Measurements from ENCODE around the gene CYGB. TPM values are rescaled to one million over a fixed set of nuclear protein-coding genes. Genes with fewer than 3 reads are reported as not detected.
"Not testable (repeated sequence)": the region's sequence is repeated elsewhere in the genome, so short reads cannot be mapped to it uniquely, and the experiment has no call there.

CYGB gene
- total and polyA plus RNA-seq, 9 of the 15 experiments (the other 6 are each of a cell fraction or from before 2014, with no cell fraction given): 0.08 to 0.95 (median 0.18) TPM; not detected in 5

GRCh38 chr17:76564991-76565727 lies 27.6 kb upstream of the CYGB start:
- H3K4me2 ChIP-seq (ENCODE audit: insufficient read depth, low read length); BruUV-seq (replicated peaks); H2AFZ ChIP-seq (ENCODE audit: low read depth, low read length); in situ Hi-C loops (cut with MboI); CTCF ChIA-PET (ENCODE audit: low intra/inter-chr PET ratio); H3K27me3 ChIP-seq (ENCODE audit: control insufficient read depth in 2 of 2, insufficient read depth in 2 of 2, low read length in 2 of 2); FAIRE-seq; H3K27ac ChIP-seq (ENCODE audit: extremely low read depth, low read depth, low read length); intact Hi-C loops (cut with micrococcal nuclease); H3K9ac ChIP-seq (ENCODE audit: insufficient read depth in 1 of 2, low read depth in 2 of 2, low read length in 2 of 2); H3K4me3 ChIP-seq; ATAC-seq; H3K9me3 ChIP-seq (replicated peaks; ENCODE audit: control insufficient read depth, insufficient read depth, low read depth, low read length); H3K9me1 ChIP-seq (ENCODE audit: control insufficient read depth, insufficient read depth, low read length); TF ChIP-seq ATF3 (CRISPR knock-in tag; conservative IDR thresholded peaks at IDR 0.05): not testable (repeated sequence)
- Histone ChIP-seq H3K4me1 (replicated peaks in 1 of 2; ENCODE audit: control insufficient read depth in 2 of 2, insufficient read depth in 2 of 2, low read length in 2 of 2) (peaks cover 35 to 42% of the 10 kb centered on the region in 2 experiments), H3K36me3 (ENCODE audit: control insufficient read depth, insufficient read depth, low read length) (peaks cover 57% of the 10 kb centered on the region), H4K20me1 (replicated peaks; ENCODE audit: control insufficient read depth, insufficient read depth, low read length) (peaks cover 34% of the 10 kb centered on the region), H3K79me2 (ENCODE audit: control insufficient read depth, insufficient read depth, low read length) (peaks cover 36% of the 10 kb centered on the region)
- POLR2A ChIA-PET: interaction anchor here (0.7 to 4.1 kb wide), 8 partner anchors 7 to 175 kb away, joined by 3 to 48 read pairs (median 11); no protein-coding TSS in a partner anchor
- peak; percentile 87 for TF ChIP-seq ATF3 (IDR thresholded peaks at IDR 0.05)
- peak; percentile 74 for TF ChIP-seq POLR2B (IDR thresholded peaks at IDR 0.05; ENCODE audit: low read depth, partially characterized antibody)
- peak; percentile 64; the same call in 1 of the 2 replicates for TF ChIP-seq ATF7 (IDR thresholded peaks at IDR 0.05)
- TF ChIP-seq NFIC (IDR thresholded peaks at IDR 0.05): peak; percentile 22; the same call in 1 of the 2 replicates
- 0 out of 2 replicates have a peak, but pooled peaks have one; percentile 35 for TF ChIP-seq MXI1 (IDR thresholded peaks at IDR 0.05; ENCODE audit: low read depth, low read length)
- peak; percentile 46; the same call in 1 of the 2 replicates for TF ChIP-seq CREM (IDR thresholded peaks at IDR 0.05; ENCODE audit: low read depth)
- peak; percentile 52; the same call in 1 of the 2 replicates for TF ChIP-seq JUND (IDR thresholded peaks at IDR 0.05; ENCODE audit: borderline replicate concordance, low read depth, low read length)
- TF ChIP-seq JUND (tag; IDR thresholded peaks at IDR 0.05; ENCODE audit: borderline replicate concordance, low read depth, low read length): peak; percentile 44; the same call in 1 of the 3 replicates
- TF ChIP-seq SUPT5H (IDR thresholded peaks at IDR 0.05): peak; percentile 49; the same call in 1 of the 2 replicates
- peak; percentile 4 for TF ChIP-seq MEIS2 (IDR thresholded peaks at IDR 0.05; ENCODE audit: partially characterized antibody)
- DNase-seq (ENCODE audit: extremely low read depth in 1 of 4, low spot score in 3 of 4): peak in 2 of 4 experiments; percentile 29 to 34
- 64% methylated on average over 5 of the region's 8 CpGs for WGBS (ENCODE audit: insufficient coverage, low coverage, missing lambda C conversion rate)

DNA sequence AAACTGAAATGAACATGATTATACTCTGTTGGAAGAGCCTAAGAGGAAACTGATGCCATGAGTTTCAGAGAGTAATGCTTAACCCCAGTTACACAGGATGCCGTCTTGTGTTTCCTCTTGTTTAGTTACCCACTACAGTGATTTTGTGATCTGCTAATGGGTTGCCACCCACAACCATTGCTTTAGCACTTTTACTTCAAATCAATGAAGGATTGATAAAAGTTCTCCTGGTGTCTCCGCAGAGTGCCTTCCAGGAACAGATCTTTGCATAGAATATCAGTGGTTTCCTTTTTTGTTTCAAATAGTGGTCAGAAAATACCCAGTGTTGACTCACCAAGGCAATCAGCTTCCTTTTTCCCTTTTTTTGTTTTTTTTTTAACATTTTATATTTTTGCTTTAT lies 25.9 kb upstream of the CYGB start:
- POLR2A ChIA-PET: interaction anchor here (0.9 to 5.8 kb wide), 3 partner anchors 9 to 119 kb away, joined by 4 to 38 read pairs (median 9); no protein-coding TSS in a partner anchor
- Histone ChIP-seq H3K36me3 (ENCODE audit: control insufficient read depth, insufficient read depth, low read length) (peaks cover 74% of the 10 kb centered on the region), H3K4me1 (replicated peaks in 1 of 2; ENCODE audit: control insufficient read depth in 2 of 2, insufficient read depth in 2 of 2, low read length in 2 of 2) (peaks cover 25 to 37% of the 10 kb centered on the region in 2 experiments), H3K79me2 (ENCODE audit: control insufficient read depth, insufficient read depth, low read length) (peaks cover 54% of the 10 kb centered on the region), H4K20me1 (replicated peaks; ENCODE audit: control insufficient read depth, insufficient read depth, low read length) (peaks cover 38% of the 10 kb centered on the region)
- BruUV-seq (replicated peaks); DNase-seq (ENCODE audit: extremely low read depth in 1 of 4, low spot score in 3 of 4); H3K27me3 ChIP-seq (ENCODE audit: control insufficient read depth in 2 of 2, insufficient read depth in 2 of 2, low read length in 2 of 2); H3K9ac ChIP-seq (ENCODE audit: insufficient read depth in 1 of 2, low read depth in 2 of 2, low read length in 2 of 2); H3K9me3 ChIP-seq (replicated peaks; ENCODE audit: control insufficient read depth, insufficient read depth, low read depth, low read length); H3K4me3 ChIP-seq; intact Hi-C loops (cut with micrococcal nuclease); CTCF ChIA-PET (ENCODE audit: low intra/inter-chr PET ratio); H3K4me2 ChIP-seq (ENCODE audit: insufficient read depth, low read length); ATAC-seq; H3K27ac ChIP-seq (ENCODE audit: extremely low read depth, low read depth, low read length); FAIRE-seq; H3K9me1 ChIP-seq (ENCODE audit: control insufficient read depth, insufficient read depth, low read length); in situ Hi-C loops (cut with MboI); H2AFZ ChIP-seq (ENCODE audit: low read depth, low read length): not testable (repeated sequence)
- WGBS (ENCODE audit: insufficient coverage, low coverage, missing lambda C conversion rate): 81% methylated on average over 2 of the region's 2 CpGs

All from K562 (cell line).